Caco-2 (cell line): ENCODE results near the gene PRDM15. TPM values are rescaled to one million over a fixed set of nuclear protein-coding genes. Genes with fewer than 3 reads are reported as not detected.

Experiments
- BruUV-seq: library from RNA; stranded (reverse); fragments of 400-500 nt; replicated peaks from 2 replicates; lab custom pipeline; 2021; lab: Mats Ljungman, UMichigan
- CTCF ChIA-PET: fragments of 300-600 bp; sonication (Branson Sonifier 250); formaldehyde crosslinking; loops from one replicate; lab custom pipeline; 2022; ENCODE audit warnings: antibody characterized with exemption; lab: Charles Lee
- POLR2A ChIA-PET: fragments of 300-600 bp; sonication (Branson Sonifier 250); formaldehyde crosslinking; loops from one replicate; lab custom pipeline; 2022; ENCODE audit warnings: antibody characterized with exemption; lab: Charles Lee
- DNase-seq, 2 experiments: peaks; one replicate each; pipeline versions ENCODE4 v3.0.0 to v3.0.0-alpha.2; 2020 to 2022
- H3K27me3 ChIP-seq: replicated peaks from 2 replicates; pipeline ENCODE4 v1.6.0; 2011; ENCODE audit warnings: low read length; ENCODE audit not compliant: control insufficient read depth, insufficient read depth
- H3K36me3 ChIP-seq: 2 replicates; pipeline ENCODE4 v1.5.1; 2011; ENCODE audit warnings: low read length; ENCODE audit not compliant: control insufficient read depth, insufficient read depth
- H3K4me1 ChIP-seq: fragments of 250-450 bp; sonication (Bioruptor Pico); 2 replicates; pipeline ENCODE4 v1.5.1; 2020; ENCODE audit warnings: mild to moderate bottlenecking
- H3K4me3 ChIP-seq: 2 replicates; pipeline ENCODE4 v1.5.1; 2011; ENCODE audit warnings: low read depth, mild to moderate bottlenecking, control low read depth, low read length
- H3K9me3 ChIP-seq: fragments of 250-450 bp; sonication (Bioruptor Pico); 2 replicates; pipeline ENCODE4 v1.5.1; 2020; ENCODE audit warnings: mild to moderate bottlenecking, moderate library complexity
- H3K27ac Mint-ChIP-seq: one replicate; pipeline ENCODE4 v1.8.0; 2022; ENCODE audit warnings: mixed read lengths; ENCODE audit not compliant: unreplicated experiment
- H3K27me3 Mint-ChIP-seq: one replicate; pipeline ENCODE4 v1.8.0; 2022; ENCODE audit warnings: mixed read lengths; ENCODE audit not compliant: insufficient read depth, unreplicated experiment
- H3K36me3 Mint-ChIP-seq: one replicate; pipeline ENCODE4 v1.8.0; 2022; ENCODE audit warnings: mild to moderate bottlenecking, mixed read lengths; ENCODE audit not compliant: insufficient read depth, unreplicated experiment
- H3K4me1 Mint-ChIP-seq: one replicate; pipeline ENCODE4 v1.8.0; 2022; ENCODE audit warnings: low read depth, mixed read lengths; ENCODE audit not compliant: unreplicated experiment
- H3K4me3 Mint-ChIP-seq: one replicate; pipeline ENCODE4 v1.8.0; 2022; ENCODE audit warnings: mild to moderate bottlenecking, moderate library complexity, mixed read lengths; ENCODE audit not compliant: unreplicated experiment
- H3K9me3 Mint-ChIP-seq: one replicate; pipeline ENCODE4 v1.8.0; 2022; ENCODE audit warnings: mixed read lengths; ENCODE audit not compliant: unreplicated experiment
- CTCF ChIP-seq, 2 experiments: fragments of 200-600 bp in 1 of 2; IDR thresholded peaks; 1 replicate in 1 of 2; 2 replicates in 1 of 2; pipeline versions ENCODE4 v1.5.1 to v1.8.0; 2011 to 2022; ENCODE audit warnings: antibody characterized with exemption in 1 of 2, control low read depth in 1 of 2, inconsistent platforms in 1 of 2, low read depth in 1 of 2, low read length in 1 of 2, mild to moderate bottlenecking in 1 of 2, moderate library complexity in 1 of 2; ENCODE audit not compliant: insufficient read depth in 1 of 2, severe bottlenecking in 1 of 2, unreplicated experiment in 1 of 2
- intact Hi-C: fragments of 100-400 bp; cut with micrococcal nuclease; formaldehyde crosslinking; loops from one replicate; pipeline ENCODE4 v1.10.0; 2022; ENCODE audit not compliant: unreplicated experiment
- total RNA-seq: library from RNA; stranded (reverse); gene quantifications from 2 replicates; pipeline ENCODE4 v1.2.3, GENCODE V29; 2022

PRDM15 gene
- total RNA-seq, 1 experiment from 2014 or later: 5.6 TPM

- ChIA-PET POLR2A (interaction anchor here (0.5 to 2.6 kb wide), 10 partner anchors 10 to 181 kb away, joined by 3 to 19 read pairs (median 4); no protein-coding TSS in a partner anchor), CTCF (interaction anchor here (0.7 to 3.9 kb wide), 4 partner anchors 11 to 155 kb away, joined by 3 to 61 read pairs (median 12); no protein-coding TSS in a partner anchor)
- intact Hi-C loops: no loop called here
- Mint-ChIP-seq H3K4me1 (peaks cover 69% of the 10 kb centered on the region), H3K27ac (peak within 1 kb of the TSS; percentile 94), H3K9me3 (no peaks in the 10 kb centered on the region), H3K36me3 (peaks cover 19% of the 10 kb centered on the region), H3K27me3 (no peaks in the 10 kb centered on the region), H3K4me3 (peak within 1 kb of the TSS; percentile 90)
- peak within 1 kb of the TSS; percentile 90 for H3K4me3 ChIP-seq
- peaks cover 55% of the 10 kb centered on the region for H3K4me1 ChIP-seq
- no peak for TF ChIP-seq CTCF (IDR thresholded peaks at IDR 0.05; ENCODE audit: insufficient read depth in 1 of 2, low read depth in 1 of 2, low read length in 1 of 2, severe bottlenecking in 1 of 2, unreplicated experiment in 1 of 2)
- H3K27me3 ChIP-seq: no peaks in the 10 kb centered on the region
- no peaks in the 10 kb centered on the region for H3K36me3 ChIP-seq
- no peaks in the 10 kb centered on the region for H3K9me3 ChIP-seq
- BruUV-seq: TSS peak; percentile 60
- DNase-seq: peak; percentile 88 to 93
Observed at GRCh38 chr21:41766883-41767605, 112.1 kb downstream of the PRDM15 start, which contains the start of gene RIPK4. RIPK4 (minus strand) TSS chr21:41767052; CDS start chr21:41767041, 11 bp downstream.

DNA sequence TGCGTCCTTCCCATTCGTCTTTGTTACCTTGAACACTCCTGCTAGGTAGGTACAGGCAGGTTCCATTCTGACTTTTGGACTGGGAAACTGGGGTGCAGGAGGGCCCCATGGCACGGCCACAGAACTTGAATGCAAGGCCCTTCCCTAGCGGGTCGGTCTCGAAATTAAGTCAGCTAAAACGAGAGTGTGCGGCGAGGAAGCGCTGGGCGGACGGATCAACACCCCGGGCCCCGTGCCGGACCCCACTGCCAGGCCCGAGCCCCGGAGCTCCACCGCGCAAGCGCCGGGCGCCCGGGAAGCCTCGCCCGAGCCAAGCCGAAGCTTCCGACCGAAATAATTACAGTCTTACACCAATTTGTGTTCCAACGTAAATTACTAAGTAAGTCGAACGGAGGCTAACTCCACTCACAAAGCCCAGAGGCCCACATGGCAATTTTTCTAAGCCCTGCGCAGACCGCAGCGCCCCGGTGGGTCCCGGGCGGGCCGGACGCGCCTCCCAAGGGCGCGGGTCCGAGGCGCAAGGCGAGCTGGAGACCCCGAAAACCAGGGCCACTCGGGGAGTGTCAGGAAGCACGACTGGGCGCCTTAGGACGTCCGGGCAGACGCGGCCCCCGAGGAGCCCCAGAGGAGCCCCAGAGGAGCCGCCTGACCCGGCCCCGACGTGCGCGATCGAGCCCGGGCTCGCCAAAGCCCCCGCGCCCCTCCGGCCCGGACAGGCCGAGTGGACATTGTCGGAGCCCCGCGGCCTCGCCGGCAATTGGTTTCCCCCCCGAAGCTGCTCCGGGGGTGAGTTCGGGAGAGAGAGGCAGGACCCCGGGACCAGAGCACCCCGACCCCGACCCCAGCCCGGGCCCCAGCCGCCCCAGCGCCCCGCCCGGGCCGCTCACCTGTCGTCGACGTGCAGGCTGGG, 112.9 kb downstream of the PRDM15 start:
- Mint-ChIP-seq H3K27me3 (no peaks in the 10 kb centered on the region), H3K4me1 (peaks cover 66% of the 10 kb centered on the region), H3K36me3 (peaks cover 26% of the 10 kb centered on the region), H3K9me3 (no peaks in the 10 kb centered on the region), H3K27ac (peak overlapping the region; percentile 94), H3K4me3 (peak overlapping the region; percentile 90)
- ChIA-PET POLR2A (interaction anchor here (0.5 to 2.6 kb wide), 10 partner anchors 10 to 181 kb away, joined by 3 to 19 read pairs (median 4); no protein-coding TSS in a partner anchor), CTCF (interaction anchor here (0.7 to 3.9 kb wide), 4 partner anchors 12 to 155 kb away, joined by 3 to 61 read pairs (median 12); no protein-coding TSS in a partner anchor)
- BruUV-seq: no TSS peak
- no peaks in the 10 kb centered on the region for H3K9me3 ChIP-seq
- intact Hi-C loops: no loop called here
- H3K4me1 ChIP-seq: peaks cover 63% of the 10 kb centered on the region
- H3K4me3 ChIP-seq: peak overlapping the region; percentile 90
- no peaks in the 10 kb centered on the region for H3K36me3 ChIP-seq
- TF ChIP-seq CTCF (IDR thresholded peaks at IDR 0.05; ENCODE audit: insufficient read depth in 1 of 2, low read depth in 1 of 2, low read length in 1 of 2, severe bottlenecking in 1 of 2, unreplicated experiment in 1 of 2): no peak
- DNase-seq: no peak
- H3K27me3 ChIP-seq: no peaks in the 10 kb centered on the region

DNA sequence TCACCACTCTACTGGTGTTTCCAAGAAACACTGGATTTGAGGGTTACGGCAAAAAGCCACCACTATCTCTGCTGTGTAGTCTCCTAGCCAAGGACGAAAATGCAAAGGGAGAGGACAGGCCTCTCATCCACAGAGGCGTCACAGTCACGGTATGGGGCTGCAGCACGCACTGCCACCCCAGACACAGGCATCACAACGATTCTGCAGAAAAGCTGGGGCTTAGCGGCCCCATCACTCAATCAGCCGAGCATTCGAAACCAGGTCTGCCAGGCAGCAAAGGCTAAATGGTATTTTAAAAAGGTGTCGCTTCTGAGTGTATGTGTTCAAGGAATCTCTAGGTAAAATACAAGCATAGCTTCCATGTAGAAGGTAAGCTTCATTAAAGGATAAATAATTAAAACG, 113.7 kb downstream of the PRDM15 start:
- Mint-ChIP-seq H3K4me1 (peaks cover 61% of the 10 kb centered on the region), H3K27me3 (no peaks in the 10 kb centered on the region), H3K9me3 (no peaks in the 10 kb centered on the region), H3K4me3 (peak overlapping the region; percentile 90), H3K36me3 (peaks cover 32% of the 10 kb centered on the region), H3K27ac (peak overlapping the region; percentile 79)
- Histone ChIP-seq H3K4me3 (peak overlapping the region; percentile 90), H3K4me1 (peaks cover 56% of the 10 kb centered on the region), H3K36me3 (no peaks in the 10 kb centered on the region), H3K27me3 (no peaks in the 10 kb centered on the region), H3K9me3 (no peaks in the 10 kb centered on the region)
- no peak for DNase-seq
- TF ChIP-seq CTCF (IDR thresholded peaks at IDR 0.05; ENCODE audit: insufficient read depth in 1 of 2, low read depth in 1 of 2, low read length in 1 of 2, severe bottlenecking in 1 of 2, unreplicated experiment in 1 of 2): no peak
- POLR2A ChIA-PET: interaction anchor here (1.2 to 2.0 kb wide), 2 partner anchors 13 to 50 kb away, joined by 4 to 17 read pairs; no protein-coding TSS in a partner anchor
- intact Hi-C loops: no loop called here
- CTCF ChIA-PET: interaction anchor here (0.5 to 2.5 kb wide), 3 partner anchors 15 to 153 kb away, joined by 4 to 18 read pairs (median 10); no protein-coding TSS in a partner anchor
- BruUV-seq: TSS peak; percentile 43
